ENCODE results near the gene SPEF1.

Gene SPEF1

GRCh38 chr20:3764659-3765058 is 16.6 kb downstream of the SPEF1 start:
- DNase-seq, result no peak

DNA sequence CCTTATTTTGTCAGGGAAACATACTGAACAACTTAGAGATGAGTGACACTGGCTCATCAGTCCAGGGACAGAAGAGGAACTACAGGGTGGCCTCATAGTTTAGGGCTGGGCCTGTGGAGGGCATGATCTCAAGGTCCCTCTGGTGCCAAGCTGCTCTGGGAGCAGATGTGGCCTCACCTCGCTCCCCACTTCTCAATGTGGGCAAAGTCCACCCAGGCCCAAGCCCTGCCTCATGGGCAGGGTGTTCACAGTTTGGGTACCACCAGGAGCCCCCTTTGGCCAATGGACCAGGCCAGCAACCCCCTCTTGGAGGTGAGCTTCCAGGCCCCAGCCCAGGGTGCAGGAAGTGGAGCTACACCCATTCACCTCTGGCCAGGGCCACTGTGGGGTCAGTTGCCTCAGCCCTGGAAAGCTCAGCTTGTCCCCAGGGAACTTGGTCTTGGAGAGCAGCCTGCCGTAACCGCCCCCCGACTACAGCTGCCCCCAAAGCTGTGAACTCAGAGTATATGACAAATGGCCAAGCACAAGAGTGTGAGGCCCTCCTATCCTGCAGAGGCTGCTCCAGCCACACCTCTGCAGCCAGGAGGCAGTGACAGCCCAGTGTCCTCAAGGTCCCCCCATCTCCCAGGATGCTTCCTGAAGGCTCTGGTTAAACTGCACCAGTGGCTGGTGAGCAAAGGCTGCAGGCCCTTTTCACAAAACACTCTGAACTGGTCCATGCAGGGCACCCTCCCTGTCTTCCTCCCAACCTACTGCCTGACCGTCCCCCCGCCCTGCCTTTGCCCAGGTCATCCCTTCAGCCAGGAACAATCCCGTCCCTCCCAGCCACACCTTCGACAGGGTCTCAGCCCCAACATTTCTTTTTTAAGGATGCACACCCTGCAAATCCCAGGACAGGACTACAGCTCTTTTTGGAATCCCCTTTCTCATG is 17.3 kb downstream of the SPEF1 start:
- no peak for DNase-seq

DNA sequence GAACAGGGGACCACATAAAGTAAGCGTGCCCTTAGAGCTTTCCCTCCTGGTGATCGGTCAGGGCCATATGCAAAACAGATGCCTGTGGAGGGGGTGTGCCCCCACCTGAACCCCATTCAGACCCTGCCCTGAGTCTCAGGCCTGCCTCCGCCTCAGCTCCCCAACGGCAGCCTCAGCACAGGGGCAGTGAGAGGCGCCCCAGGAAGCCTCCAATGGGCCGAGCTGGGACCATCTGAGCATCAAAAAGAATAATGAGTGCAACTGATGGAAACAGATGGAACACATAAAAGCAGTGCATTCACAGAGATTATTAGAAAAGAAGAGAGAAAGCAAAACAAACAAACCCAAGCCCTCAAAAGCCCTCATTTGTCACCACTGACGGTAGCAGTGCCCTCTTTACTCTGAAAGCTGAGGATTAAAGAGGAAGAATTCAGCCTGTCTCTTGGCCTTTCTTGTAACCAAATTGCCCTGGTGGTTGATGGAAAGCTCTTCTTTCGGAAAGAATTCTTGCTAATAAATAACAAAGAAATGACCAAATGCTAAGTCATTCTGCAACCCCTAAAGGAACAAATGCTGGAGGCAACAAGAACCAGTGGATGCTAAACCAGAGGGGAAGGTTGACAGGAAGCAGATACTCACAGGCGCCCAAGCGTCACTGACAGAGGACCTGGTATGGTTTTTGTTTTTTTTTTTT is 20.4 kb downstream of the SPEF1 start:
- peak; percentile 24 for DNase-seq

DNA sequence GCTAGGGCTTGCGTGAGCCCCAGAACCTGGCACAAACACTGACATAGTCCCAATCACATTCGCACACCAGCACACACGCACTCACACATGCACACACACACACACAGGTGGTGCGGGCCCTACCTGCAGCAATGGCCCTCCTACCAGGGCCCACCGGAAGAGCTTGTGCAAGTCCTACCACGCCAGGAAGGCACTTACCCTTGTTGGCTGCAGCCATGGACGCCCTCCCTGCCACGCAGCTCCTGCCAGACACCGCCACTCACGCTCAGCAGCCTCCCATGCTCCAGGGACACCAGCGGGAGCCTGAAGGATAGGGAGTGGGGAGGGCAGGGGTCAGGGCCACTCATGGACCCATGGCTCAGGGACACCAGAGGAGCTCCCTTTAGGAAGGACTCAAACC is 21.4 kb downstream of the SPEF1 start:
- DNase-seq, result no peak

DNA sequence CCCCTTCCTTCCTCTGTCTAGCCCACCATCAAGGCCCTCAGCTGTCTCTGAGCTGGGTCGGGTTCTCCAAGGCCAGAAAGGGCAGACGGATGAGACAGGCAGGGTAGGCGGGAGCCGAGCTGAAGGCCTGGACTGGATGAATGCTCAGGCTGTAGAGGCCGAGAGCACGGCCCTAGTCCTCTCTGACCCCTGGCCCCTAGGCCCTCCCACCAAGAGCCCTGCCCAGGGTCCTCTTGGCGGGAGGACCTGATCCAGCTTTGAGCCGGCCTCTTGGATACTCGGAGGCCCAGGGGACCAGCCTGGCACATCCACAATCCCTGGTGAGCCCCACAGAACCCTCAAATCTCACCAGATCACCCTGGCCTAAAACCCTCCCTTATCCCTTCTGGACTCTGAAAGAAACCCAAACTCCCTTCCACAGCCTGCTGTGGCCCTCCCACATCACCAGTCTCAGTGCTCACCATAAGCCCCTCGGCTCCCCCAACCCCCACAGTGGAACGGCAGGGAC is 21.9 kb downstream of the SPEF1 start:
- DNase-seq, result no peak

- DNase-seq, result no peak
Measured at GRCh38 chr20:3758566-3758965, 22.7 kb downstream of the SPEF1 start.

DNA sequence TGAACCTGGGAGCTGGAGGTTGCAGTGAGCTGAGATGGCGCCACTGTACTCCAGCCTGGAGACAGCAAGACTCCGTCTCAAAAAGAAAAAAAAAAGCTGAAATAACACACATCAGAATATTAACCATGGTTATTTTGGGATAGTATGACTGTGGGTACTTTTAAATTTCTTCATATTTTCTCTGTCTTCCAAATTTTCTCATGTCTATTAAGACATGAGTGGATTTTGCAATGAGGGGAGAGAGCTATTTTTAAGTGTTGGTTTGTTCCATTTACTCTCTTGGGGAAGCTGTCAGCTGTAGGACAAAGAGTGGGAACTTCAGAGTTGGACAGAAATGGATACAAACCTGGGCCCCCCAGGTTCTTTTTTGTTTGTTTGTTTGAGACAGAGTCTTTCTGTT is 24.0 kb downstream of the SPEF1 start:
- DNase-seq, result no peak

DNA sequence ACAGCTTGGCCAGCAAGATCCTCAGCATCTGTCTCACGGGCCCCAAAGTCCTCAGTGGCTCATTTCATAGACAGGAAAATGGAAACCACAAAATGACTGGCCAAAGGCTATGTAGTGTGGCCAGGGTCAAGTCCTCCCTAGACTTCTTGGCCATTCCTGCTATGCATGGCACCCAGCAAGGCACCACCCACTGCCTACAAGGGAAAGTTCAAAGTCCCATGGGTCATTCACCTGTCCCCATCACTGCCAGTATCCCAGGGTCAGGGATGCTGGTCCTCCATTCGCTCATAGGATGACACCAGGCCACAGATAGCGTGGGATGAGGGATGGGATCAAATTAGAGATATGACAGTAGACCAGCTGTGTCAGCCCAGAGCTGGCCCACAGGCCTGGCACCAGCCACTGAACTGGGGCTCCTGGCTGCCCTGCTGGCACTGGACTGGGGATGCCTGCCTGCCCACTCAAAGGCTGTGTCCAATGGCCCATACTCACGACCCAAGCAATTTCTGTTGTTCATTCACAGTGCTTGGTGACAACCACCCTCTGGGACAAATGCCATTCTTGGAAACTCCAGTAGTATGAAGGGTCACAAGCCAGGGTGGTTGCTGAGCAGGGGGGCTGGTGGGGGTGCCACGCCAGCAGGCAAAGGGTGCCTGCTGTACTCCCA is 25.3 kb downstream of the SPEF1 start:
- no peak for DNase-seq

DNA sequence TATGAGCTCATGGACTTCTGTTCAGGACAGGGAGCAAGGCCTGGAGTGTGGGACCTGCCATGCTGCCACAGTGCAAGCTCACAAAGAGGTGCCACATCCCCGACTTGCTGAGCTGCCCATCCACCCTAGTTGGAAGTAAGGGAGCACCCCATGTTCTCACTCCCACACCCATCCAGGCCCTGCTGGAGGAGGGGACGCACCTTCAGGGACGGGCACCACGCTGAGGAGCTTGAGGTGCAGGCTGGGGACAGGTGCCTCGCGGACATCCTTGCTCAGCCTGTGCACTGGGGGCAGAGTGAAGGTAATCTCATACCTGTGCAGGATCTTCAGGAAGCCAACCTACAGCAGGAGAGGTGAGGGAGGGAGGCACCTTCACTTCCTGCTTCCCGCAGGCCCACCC is 26.0 kb downstream of the SPEF1 start:
- DNase-seq, result no peak

DNA sequence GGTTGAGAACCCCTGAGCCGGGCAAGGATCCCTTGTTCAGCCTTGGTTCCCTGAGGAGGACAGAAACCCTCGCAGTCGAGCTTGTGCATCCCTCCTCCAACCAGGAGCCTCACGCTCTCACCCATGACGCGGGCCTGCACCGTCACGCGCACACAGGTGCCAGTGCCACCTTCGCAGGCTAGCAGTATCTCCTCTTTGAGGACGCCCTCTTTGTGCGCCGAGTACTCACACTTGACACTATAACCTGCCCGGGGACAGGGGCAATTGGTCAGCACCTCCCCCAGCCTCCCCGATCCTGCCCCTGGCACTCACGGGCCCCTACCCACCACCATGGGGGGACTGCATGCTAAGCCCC is 27.0 kb downstream of the SPEF1 start:
- DNase-seq, result no peak

GRCh38 chr20:3753501-3754275 is 27.6 kb downstream of the SPEF1 start:
- no peak for DNase-seq

- DNase-seq, result peak; percentile 74
Measured at GRCh38 chr20:3753098-3753497, 28.1 kb downstream of the SPEF1 start.

DNA sequence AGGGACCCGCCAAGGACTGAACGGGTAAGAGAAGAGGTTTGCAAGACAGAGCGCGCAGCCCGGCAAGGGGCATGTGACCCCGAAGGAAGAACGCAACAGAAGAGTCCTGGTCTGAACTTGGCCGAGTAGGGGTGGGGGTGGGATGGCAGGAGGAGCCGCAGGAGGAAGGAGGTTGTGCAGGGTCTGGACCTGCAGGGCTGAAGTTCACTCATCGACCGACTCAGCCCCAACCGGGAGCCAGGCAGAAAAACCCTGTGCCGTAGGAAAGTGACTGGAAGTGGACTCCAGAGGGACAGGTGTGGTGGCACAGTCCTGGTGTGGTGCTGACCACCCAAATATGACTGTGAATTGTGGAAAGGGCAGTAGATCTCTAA is 28.9 kb downstream of the SPEF1 start:
- no peak for DNase-seq

GRCh38 chr20:3751675-3752385 is 29.4 kb downstream of the SPEF1 start:
- DNase-seq, result peak; percentile 92

- DNase-seq, result no peak
Measured at GRCh38 chr20:3751305-3751674, 30.0 kb downstream of the SPEF1 start.

- no peak for DNase-seq
Measured at GRCh38 chr20:3749689-3750531, 31.3 kb downstream of the SPEF1 start.

DNA sequence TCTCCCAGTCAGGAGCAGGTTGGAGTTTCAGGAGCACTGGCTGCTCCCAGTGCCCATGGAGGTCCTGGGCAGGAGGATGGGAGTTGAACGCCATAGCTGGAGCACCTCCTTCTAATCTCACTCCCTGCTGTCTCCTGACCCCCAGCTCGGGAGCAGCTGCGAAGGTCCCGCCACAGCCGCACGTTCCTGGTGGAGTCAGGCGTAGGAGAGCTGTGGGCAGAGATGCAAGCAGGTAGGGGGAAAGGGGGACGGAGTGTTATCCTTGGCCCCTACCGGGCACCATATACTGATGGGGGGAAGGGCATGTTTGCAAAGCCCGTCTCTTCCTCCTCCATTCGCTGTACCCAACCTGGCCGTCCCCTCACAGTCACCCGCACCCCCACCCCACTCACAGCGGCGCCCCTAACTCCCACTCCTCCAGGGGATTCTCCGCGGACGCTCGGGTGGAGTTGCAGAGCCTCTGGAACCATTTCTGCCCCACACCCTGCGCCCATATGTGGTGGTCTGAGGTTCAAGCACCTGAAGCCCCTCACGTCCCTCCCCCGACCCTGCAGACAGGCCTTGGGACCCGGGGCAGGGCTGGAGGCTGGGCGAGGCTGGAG is 32.1 kb downstream of the SPEF1 start:
- DNase-seq, result no peak

DNA sequence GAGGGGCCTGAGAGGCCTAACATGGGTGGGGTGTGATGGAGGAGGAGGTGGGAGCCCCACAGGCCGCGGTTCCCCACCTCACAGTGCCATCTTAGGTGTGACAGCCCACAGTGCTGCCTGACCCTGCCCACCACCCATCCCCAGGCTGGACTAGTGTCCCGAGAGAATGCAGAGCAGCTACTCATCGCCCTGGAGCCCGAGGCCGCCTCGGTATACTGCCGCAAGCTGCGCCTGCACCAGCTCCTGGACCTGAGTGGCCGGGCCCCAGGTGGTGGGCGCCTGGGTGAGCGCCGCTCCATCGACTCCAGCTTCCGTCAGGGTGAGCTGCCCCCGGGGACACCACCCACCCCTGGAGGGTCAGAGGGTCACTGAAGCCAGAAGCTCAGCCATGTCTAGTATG is 33.2 kb downstream of the SPEF1 start:
- no peak for DNase-seq

DNA sequence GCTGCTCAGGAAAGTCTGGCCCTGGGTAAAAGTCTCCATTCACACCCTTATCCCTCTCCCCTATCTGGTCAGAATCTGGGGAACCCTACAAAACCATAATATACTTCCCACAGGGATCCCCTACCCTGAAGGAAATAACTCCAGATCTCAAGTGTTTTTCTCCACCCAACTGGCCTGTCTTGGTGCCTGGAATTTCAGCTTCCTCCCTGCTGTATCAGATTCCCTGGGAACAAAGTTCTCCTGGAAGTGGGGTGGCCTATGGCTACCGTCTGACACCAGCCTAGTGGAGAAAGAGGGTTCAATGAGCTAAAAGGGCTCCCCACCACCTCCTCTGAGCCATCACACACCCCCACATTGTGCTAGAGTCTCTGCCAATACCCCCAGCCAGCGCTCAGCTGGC is 33.8 kb downstream of the SPEF1 start:
- no peak for DNase-seq

DNA sequence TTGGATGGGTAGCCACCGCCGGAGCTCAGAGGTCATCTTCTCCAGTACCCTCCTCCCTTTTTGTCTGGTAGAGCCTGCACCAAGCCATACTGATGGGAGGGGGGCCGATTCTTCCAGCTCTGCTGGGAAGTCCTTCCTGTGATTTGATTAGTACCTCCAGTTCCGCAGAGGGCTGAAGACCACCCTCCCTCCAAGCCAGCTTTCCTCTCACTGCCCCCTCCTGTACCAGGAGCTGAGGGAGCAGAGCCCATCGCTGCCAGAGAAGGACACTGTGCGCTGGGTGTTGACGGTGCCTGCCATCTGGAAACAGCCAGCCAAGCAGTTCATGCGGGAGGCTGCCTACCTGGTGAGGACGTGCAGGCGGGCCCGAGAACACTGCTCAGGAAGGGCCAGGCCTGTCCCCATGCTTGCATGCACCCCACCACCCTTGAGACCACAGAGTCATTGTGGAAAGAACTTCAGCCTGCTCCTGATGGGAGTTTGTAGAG is 35.5 kb downstream of the SPEF1 start:
- no peak for DNase-seq
